HG03558 (cell line): ENCODE data around the gene CYB5R2.
A peak's percentile ranks its signal among the peaks of the same experiment; 100 is the strongest.

ENCODE experiments used
- ATAC-seq: cut with Tn5 transposase; IDR thresholded peaks from one replicate; pipeline ENCODE4 v1.9.1; 2021; ENCODE audit warnings: moderate number of reproducible peaks; ENCODE audit not compliant: unreplicated experiment; ENCODE audit errors: extremely low read depth

CYB5R2 gene

GRCh38 chr11:7642747-7643146 is 30.6 kb downstream of the CYB5R2 start:
- ATAC-seq, result no peak

GRCh38 chr11:7640816-7641215 is 32.5 kb downstream of the CYB5R2 start:
- ATAC-seq, result no peak

DNA sequence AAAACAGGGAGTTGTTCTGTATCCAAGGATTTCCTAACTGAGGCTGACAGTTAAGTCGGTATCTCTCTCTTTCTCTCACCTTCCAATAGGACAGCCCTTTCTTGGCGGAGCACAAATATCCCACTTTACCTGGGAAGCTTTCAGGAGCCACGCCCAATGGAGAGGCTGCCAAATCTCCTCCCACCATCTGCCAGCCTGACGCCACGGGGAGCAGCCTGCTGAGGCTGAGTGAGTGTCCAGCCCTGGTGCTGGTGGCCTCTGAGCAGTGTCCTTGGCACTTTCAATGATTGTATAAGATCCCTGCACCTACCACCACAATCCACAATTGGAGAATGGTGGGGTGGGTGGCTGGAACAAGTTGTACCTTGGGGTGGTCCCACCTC is 33.7 kb downstream of the CYB5R2 start:
- no peak for ATAC-seq

- ATAC-seq, result peak; percentile 49
Observed at GRCh38 chr11:7638710-7639642, 34.3 kb downstream of the CYB5R2 start.

DNA sequence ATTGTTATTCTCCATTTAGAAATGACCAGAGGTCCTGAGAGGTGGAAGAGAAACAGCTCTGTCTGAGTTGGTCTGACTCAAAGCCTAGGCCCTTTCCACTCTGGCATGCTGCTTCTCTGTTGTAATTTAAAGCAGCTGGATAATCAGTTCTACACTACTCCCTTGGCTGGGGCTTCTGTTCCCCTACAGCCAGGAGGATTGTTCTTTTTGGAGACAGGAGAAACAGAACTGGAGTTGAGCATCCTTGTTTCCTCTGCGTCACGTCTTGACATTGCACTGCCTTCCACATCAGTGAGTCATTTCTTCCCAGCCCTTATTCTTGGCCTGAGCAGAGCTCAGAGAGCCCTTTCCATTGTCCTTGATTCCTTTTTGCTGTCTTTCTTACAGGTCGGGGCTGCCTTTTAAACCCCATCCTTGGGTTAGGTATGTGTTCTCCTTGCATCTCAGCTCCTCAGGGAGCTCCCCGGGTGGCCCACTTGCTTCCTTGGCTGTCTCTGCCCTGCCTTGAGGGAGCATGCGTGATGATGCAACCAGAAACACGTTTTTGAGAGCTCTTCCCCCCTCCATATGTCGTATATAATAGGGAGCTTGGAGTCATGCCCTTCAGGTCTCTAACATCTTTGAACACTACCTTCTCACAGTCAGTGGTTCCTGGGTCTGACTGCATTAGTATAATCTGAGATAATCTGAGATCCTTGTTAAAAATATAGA is 35.7 kb downstream of the CYB5R2 start:
- ATAC-seq, result no peak

GRCh38 chr11:7636350-7636749 is 37.0 kb downstream of the CYB5R2 start:
- ATAC-seq, result no peak

GRCh38 chr11:7635708-7636107 is 37.6 kb downstream of the CYB5R2 start:
- ATAC-seq, result no peak

DNA sequence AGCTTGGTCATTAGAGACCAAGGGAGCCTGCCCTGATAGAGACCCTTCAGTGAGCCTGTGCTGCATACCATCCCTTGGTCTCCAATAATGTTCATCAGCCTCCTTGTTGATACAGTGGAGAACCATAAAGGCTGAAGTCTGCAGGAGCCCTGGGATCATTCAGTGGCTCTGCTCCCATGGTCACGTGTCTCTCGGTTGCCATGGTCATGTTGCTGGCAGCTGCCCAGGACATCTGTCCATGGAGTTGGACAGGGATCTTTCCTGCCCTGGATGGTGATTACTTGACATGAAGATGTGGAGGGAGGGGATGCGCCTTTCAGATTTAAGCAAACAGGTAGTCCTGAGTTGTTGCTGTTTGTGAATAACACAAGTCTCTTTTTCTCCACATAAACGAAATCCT is 38.2 kb downstream of the CYB5R2 start:
- no peak for ATAC-seq

DNA sequence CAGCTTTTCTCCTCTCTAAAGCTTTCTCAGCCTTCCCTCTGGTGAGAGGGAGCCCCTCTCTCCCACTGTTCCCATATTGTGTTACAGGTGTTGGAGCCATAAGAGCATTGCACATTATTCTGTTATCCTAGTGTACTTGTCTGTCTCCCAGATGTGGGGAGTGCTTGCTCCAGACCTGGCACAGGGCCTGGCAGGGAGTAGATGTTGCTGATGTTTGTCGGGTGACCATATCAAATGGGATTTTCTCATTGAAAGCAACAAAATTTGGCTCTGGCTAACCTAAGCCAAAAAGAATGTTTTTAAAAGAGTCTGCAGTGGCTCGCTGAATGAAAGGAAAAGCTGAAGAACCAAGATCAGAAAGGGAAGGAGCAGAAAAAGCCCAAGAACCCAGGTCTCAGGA is 41.1 kb downstream of the CYB5R2 start:
- ATAC-seq, result no peak

GRCh38 chr11:7630002-7630401 is 43.3 kb downstream of the CYB5R2 start:
- no peak for ATAC-seq

DNA sequence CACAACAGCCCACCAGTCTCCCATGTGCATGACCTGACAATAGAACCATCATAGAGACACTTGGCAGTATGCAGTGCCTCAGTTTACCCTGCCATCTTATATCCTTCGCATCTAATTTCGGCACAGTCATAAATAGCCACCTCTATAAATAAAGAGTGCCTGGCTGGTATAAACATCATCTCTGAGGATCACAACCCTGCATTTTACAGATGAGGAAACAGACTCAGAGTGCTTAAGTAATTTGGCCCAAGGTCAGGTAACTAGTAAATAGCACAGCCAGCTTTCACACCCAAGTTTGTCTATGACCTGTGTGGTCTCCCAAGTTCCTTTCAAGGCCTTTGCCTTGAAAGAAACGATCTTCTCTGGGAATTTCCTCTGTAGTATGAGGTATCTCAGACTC is 44.6 kb downstream of the CYB5R2 start:
- ATAC-seq, result no peak

- no peak for ATAC-seq
Observed at GRCh38 chr11:7622721-7623120, 50.6 kb downstream of the CYB5R2 start.

GRCh38 chr11:7621554-7621953 is 51.7 kb downstream of the CYB5R2 start:
- no peak for ATAC-seq

DNA sequence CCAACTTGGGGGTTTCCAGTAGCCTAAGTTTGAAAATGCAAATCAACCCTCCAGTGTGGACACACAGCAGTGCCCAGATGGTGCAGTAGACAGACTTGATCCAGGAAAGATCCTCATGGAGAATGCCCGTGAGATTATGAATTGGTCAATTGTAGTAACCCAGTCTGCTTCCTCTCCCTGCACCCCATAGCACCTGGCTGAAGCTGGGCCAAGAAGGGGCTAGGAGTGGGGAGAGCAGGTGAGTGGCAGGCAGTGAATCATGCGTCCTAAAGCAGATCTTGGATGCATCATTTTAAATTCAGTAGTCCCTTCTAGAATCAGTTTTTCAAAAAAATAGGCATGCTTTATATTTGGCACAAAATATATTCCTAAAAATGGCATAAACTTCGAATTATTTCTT is 52.2 kb downstream of the CYB5R2 start:
- no peak for ATAC-seq

DNA sequence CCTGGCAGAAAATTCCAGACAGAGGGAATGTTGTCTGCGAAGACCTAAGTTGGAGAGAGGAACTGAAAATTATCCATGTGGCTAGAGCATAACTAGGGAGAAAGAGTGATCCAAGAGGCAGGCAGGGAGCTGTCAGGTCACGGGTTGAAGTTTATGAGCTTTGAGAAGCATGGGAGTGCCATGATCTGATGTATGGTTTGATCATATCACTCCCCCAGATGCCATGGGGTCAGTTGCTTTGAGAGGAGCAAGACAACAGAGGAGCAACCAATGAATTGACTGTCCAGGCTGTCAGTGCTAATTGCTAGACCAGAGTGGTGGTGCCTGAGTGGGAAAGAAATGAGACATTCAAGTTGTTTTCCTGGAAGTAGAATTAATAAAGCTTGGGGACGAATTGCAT is 54.0 kb downstream of the CYB5R2 start:
- ATAC-seq, result no peak

DNA sequence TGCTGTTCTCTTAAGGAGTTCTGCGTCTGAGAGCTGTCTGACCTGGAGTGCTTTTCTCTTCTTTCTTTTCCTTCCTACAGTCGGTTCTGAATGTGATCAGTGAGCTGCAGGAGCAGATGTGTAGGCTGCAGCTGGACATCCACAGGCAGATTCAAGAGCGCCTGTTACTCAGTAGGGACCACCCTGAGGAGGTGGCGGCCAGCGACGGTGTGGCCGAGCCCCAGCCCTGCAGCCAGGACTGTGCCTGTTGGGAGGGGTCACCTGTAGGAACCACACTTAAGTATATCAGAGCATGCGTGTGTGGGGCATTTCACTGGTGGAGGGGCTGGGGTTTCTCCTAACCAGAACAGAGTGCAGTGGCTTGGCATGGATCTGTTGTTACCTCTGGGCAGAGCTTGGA is 56.3 kb downstream of the CYB5R2 start:
- ATAC-seq, result no peak
